Caco-2 (cell line): Measurements from ENCODE around the gene WDR45B. TPM values are rescaled to one million over a fixed set of nuclear protein-coding genes. Genes with fewer than 3 reads are reported as not detected.

Experiments used
- BruUV-seq: library from RNA; stranded (reverse); fragments of 400-500 nt; replicated peaks from 2 replicates; lab custom pipeline; 2021; lab: Mats Ljungman, UMichigan
- CTCF ChIA-PET: fragments of 300-600 bp; sonication (Branson Sonifier 250); formaldehyde crosslinking; loops from one replicate; lab custom pipeline; 2022; ENCODE audit warnings: antibody characterized with exemption; lab: Charles Lee
- POLR2A ChIA-PET: fragments of 300-600 bp; sonication (Branson Sonifier 250); formaldehyde crosslinking; loops from one replicate; lab custom pipeline; 2022; ENCODE audit warnings: antibody characterized with exemption; lab: Charles Lee
- DNase-seq, 2 experiments: peaks; one replicate each; pipeline versions ENCODE4 v3.0.0 to v3.0.0-alpha.2; 2020 to 2022
- H3K27me3 ChIP-seq: replicated peaks from 2 replicates; pipeline ENCODE4 v1.6.0; 2011; ENCODE audit warnings: low read length; ENCODE audit not compliant: control insufficient read depth, insufficient read depth
- H3K36me3 ChIP-seq: 2 replicates; pipeline ENCODE4 v1.5.1; 2011; ENCODE audit warnings: low read length; ENCODE audit not compliant: control insufficient read depth, insufficient read depth
- H3K4me1 ChIP-seq: fragments of 250-450 bp; sonication (Bioruptor Pico); 2 replicates; pipeline ENCODE4 v1.5.1; 2020; ENCODE audit warnings: mild to moderate bottlenecking
- H3K4me3 ChIP-seq: 2 replicates; pipeline ENCODE4 v1.5.1; 2011; ENCODE audit warnings: low read depth, mild to moderate bottlenecking, control low read depth, low read length
- H3K9me3 ChIP-seq: fragments of 250-450 bp; sonication (Bioruptor Pico); 2 replicates; pipeline ENCODE4 v1.5.1; 2020; ENCODE audit warnings: mild to moderate bottlenecking, moderate library complexity
- H3K27ac Mint-ChIP-seq: one replicate; pipeline ENCODE4 v1.8.0; 2022; ENCODE audit warnings: mixed read lengths; ENCODE audit not compliant: unreplicated experiment
- H3K27me3 Mint-ChIP-seq: one replicate; pipeline ENCODE4 v1.8.0; 2022; ENCODE audit warnings: mixed read lengths; ENCODE audit not compliant: insufficient read depth, unreplicated experiment
- H3K36me3 Mint-ChIP-seq: one replicate; pipeline ENCODE4 v1.8.0; 2022; ENCODE audit warnings: mild to moderate bottlenecking, mixed read lengths; ENCODE audit not compliant: insufficient read depth, unreplicated experiment
- H3K4me1 Mint-ChIP-seq: one replicate; pipeline ENCODE4 v1.8.0; 2022; ENCODE audit warnings: low read depth, mixed read lengths; ENCODE audit not compliant: unreplicated experiment
- H3K4me3 Mint-ChIP-seq: one replicate; pipeline ENCODE4 v1.8.0; 2022; ENCODE audit warnings: mild to moderate bottlenecking, moderate library complexity, mixed read lengths; ENCODE audit not compliant: unreplicated experiment
- H3K9me3 Mint-ChIP-seq: one replicate; pipeline ENCODE4 v1.8.0; 2022; ENCODE audit warnings: mixed read lengths; ENCODE audit not compliant: unreplicated experiment
- intact Hi-C: fragments of 100-400 bp; cut with micrococcal nuclease; formaldehyde crosslinking; loops from one replicate; pipeline ENCODE4 v1.10.0; 2022; ENCODE audit not compliant: unreplicated experiment
- total RNA-seq: library from RNA; stranded (reverse); gene quantifications from 2 replicates; pipeline ENCODE4 v1.2.3, GENCODE V29; 2022
- TF ChIP-seq, protein P1 (sequence below), 2 experiments: fragments of 200-600 bp in 1 of 2; IDR thresholded peaks; 1 replicate in 1 of 2; 2 replicates in 1 of 2; pipeline versions ENCODE4 v1.5.1 to v1.8.0; 2011 to 2022; ENCODE audit warnings: antibody characterized with exemption in 1 of 2, control low read depth in 1 of 2, inconsistent platforms in 1 of 2, low read depth in 1 of 2, low read length in 1 of 2, mild to moderate bottlenecking in 1 of 2, moderate library complexity in 1 of 2; ENCODE audit not compliant: insufficient read depth in 1 of 2, severe bottlenecking in 1 of 2, unreplicated experiment in 1 of 2

Gene WDR45B
- total RNA-seq, 1 experiment from 2014 or later: 106 TPM

DNA sequence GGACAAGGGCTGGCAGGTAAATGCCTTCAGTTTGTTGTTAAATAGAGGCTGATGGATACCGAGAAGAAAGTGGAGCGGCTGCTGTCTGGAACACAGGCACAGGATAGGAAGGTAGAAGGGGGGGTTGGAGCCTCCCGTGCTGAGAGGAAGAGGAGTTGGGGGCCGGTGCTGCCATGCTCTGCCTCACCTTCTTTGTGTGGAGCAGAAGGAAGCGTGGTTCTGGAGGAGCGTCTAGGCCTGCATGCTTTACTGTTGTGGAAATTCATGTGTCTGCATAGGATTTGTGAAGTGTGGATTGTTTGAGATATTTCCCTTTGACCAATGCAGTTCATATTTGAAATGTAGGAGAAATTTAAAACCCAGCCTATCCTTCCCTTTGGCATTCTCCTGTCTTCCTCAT lies 76.4 kb downstream of the WDR45B start:
- ChIA-PET POLR2A (no interaction called here), CTCF (no interaction called here)
- Mint-ChIP-seq H3K27me3 (no peaks in the 10 kb centered on the region), H3K4me1 (peaks cover 31% of the 10 kb centered on the region), H3K36me3 (peaks cover 97% of the 10 kb centered on the region), H3K27ac (no peak overlapping the region), H3K4me3 (no peak overlapping the region), H3K9me3 (no peaks in the 10 kb centered on the region)
- Histone ChIP-seq H3K4me1 (peaks cover 26% of the 10 kb centered on the region), H3K36me3 (peaks cover 7% of the 10 kb centered on the region), H3K4me3 (no peak overlapping the region), H3K9me3 (no peaks in the 10 kb centered on the region), H3K27me3 (no peaks in the 10 kb centered on the region)
- TF ChIP-seq, protein P1, sequence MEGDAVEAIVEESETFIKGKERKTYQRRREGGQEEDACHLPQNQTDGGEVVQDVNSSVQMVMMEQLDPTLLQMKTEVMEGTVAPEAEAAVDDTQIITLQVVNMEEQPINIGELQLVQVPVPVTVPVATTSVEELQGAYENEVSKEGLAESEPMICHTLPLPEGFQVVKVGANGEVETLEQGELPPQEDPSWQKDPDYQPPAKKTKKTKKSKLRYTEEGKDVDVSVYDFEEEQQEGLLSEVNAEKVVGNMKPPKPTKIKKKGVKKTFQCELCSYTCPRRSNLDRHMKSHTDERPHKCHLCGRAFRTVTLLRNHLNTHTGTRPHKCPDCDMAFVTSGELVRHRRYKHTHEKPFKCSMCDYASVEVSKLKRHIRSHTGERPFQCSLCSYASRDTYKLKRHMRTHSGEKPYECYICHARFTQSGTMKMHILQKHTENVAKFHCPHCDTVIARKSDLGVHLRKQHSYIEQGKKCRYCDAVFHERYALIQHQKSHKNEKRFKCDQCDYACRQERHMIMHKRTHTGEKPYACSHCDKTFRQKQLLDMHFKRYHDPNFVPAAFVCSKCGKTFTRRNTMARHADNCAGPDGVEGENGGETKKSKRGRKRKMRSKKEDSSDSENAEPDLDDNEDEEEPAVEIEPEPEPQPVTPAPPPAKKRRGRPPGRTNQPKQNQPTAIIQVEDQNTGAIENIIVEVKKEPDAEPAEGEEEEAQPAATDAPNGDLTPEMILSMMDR (IDR thresholded peaks at IDR 0.05; ENCODE audit: insufficient read depth in 1 of 2, low read depth in 1 of 2, low read length in 1 of 2, severe bottlenecking in 1 of 2, unreplicated experiment in 1 of 2): no peak
- no TSS peak for BruUV-seq
- no peak for DNase-seq
- intact Hi-C loops: no loop called here

- POLR2A ChIA-PET: no interaction called here
- BruUV-seq: no TSS peak
- H3K9me3 ChIP-seq: no peaks in the 10 kb centered on the region
- H3K4me1 ChIP-seq: peaks cover 38% of the 10 kb centered on the region
- intact Hi-C loops: no loop called here
- Mint-ChIP-seq H3K36me3 (peaks cover 97% of the 10 kb centered on the region), H3K27me3 (no peaks in the 10 kb centered on the region), H3K4me3 (no peak overlapping the region), H3K27ac (peak overlapping the region; percentile 98), H3K9me3 (no peaks in the 10 kb centered on the region), H3K4me1 (peaks cover 41% of the 10 kb centered on the region)
- H3K4me3 ChIP-seq: no peak overlapping the region
- peaks cover 5% of the 10 kb centered on the region for H3K36me3 ChIP-seq
- no peak for DNase-seq
- H3K27me3 ChIP-seq: no peaks in the 10 kb centered on the region
- TF ChIP-seq, protein P1 (IDR thresholded peaks at IDR 0.05; ENCODE audit: insufficient read depth in 1 of 2, low read depth in 1 of 2, low read length in 1 of 2, severe bottlenecking in 1 of 2, unreplicated experiment in 1 of 2): no peak
- CTCF ChIA-PET: no interaction called here
Measured at GRCh38 chr17:82570277-82570676, 78.0 kb downstream of the WDR45B start.

DNA sequence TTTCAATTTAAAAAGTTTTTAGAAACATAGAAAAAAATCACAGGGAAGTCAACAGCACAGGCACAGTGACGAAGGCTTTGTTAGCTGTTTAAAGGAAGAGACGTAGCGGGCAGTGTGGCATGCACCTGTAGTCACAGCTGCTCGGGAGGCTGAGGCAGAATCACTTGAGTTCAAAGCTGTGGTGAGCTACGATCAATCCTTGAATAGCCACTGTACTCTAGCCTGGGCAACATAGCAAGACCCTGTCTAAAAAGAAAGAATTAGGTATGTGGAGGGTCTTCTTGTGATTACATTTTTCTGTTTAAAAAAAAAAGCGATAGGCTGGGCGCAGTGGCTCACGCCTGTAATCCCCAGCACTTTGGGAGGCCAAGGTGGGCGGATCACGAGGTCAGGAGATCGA lies 78.6 kb downstream of the WDR45B start:
- Mint-ChIP-seq H3K36me3 (peaks cover 97% of the 10 kb centered on the region), H3K9me3 (no peaks in the 10 kb centered on the region), H3K27ac (peak overlapping the region; percentile 98), H3K27me3 (no peaks in the 10 kb centered on the region), H3K4me3 (no peak overlapping the region), H3K4me1 (peaks cover 43% of the 10 kb centered on the region)
- H3K9me3 ChIP-seq: no peaks in the 10 kb centered on the region
- peaks cover 38% of the 10 kb centered on the region for H3K4me1 ChIP-seq
- CTCF ChIA-PET: interaction anchor here (0.7 kb wide), 1 partner anchor 15 kb away, joined by 3 read pairs; no protein-coding TSS in a partner anchor
- POLR2A ChIA-PET: no interaction called here
- no TSS peak for BruUV-seq
- no peak for DNase-seq
- H3K27me3 ChIP-seq: no peaks in the 10 kb centered on the region
- H3K36me3 ChIP-seq: peaks cover 5% of the 10 kb centered on the region
- intact Hi-C loops: no loop called here
- TF ChIP-seq, protein P1 (IDR thresholded peaks at IDR 0.05; ENCODE audit: insufficient read depth in 1 of 2, low read depth in 1 of 2, low read length in 1 of 2, severe bottlenecking in 1 of 2, unreplicated experiment in 1 of 2): no peak
- H3K4me3 ChIP-seq: no peak overlapping the region
